ENCODE results near the gene MAPK10. TPM values are rescaled to one million over a fixed set of nuclear protein-coding genes. Genes with fewer than 3 reads are reported as not detected.
"Not testable (repeated sequence)": the region's sequence is repeated elsewhere in the genome, so short reads cannot be mapped to it uniquely, and the experiment has no call there.

Gene MAPK10
- polyA plus RNA-seq, 1 donor (not counting 4 experiments of a cell fraction or from before 2014, with no cell fraction given) = 8.2 TPM

DNA sequence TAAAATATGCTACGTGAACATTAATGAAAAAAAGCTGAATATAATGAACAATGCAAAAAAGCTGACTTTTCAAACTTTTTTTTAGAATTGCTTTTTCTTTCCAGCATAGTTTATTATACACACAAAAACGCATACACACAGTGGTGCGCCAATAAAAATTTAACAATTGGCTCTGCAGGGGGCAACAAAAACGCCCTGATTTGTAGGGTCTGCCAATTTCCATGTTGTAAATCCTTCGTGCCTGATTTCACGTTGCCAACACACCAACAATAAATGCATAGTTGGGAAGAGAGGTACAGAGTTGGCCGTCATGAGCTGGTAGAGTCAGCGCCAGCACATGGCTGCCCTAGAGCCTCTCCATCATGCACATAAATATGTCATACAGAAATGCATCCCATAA lies 333.1 kb downstream of the MAPK10 start:
- Histone ChIP-seq H2AFZ (ENCODE audit: control insufficient read depth, low read length) (no peak overlapping the region), H3K36me3 (ENCODE audit: control insufficient read depth in 2 of 2, extremely low read depth in 1 of 2, insufficient read depth in 2 of 2, low read length in 2 of 2) (no peaks in the 10 kb centered on the region), H3K9ac (ENCODE audit: control insufficient read depth, extremely low read depth, insufficient read depth, low read length) (no peak overlapping the region), H3K9me1 (ENCODE audit: control insufficient read depth, extremely low read depth, insufficient read depth, low read length) (no peaks in the 10 kb centered on the region), H3K27ac (ENCODE audit: control insufficient read depth, insufficient read depth, low read length) (no peak overlapping the region), H4K20me1 (ENCODE audit: control insufficient read depth, extremely low read depth, insufficient read depth, low read length) (no peaks in the 10 kb centered on the region), H3K27me3 (ENCODE audit: control insufficient read depth, extremely low read depth, insufficient read depth, low read length) (no peaks in the 10 kb centered on the region), H3K79me2 (ENCODE audit: control insufficient read depth, insufficient read depth, low read length) (no peaks in the 10 kb centered on the region), H3K4me2 (ENCODE audit: control insufficient read depth, extremely low read depth, insufficient read depth, low read depth, low read length) (no peak overlapping the region), H3K4me1 (ENCODE audit: control insufficient read depth, extremely low read depth, insufficient read depth, low read length) (no peaks in the 10 kb centered on the region), H3K4me3 (ENCODE audit: control insufficient read depth in 2 of 3, extremely low read depth in 1 of 3, insufficient read depth in 2 of 3, low read depth in 1 of 3, low read length in 3 of 3) (no peak overlapping the region), H3K9me3 (ENCODE audit: control insufficient read depth, low read depth, low read length) (no peaks in the 10 kb centered on the region)
- DNase-seq (ENCODE audit: low read depth, low spot score) (no peak), FAIRE-seq (no peak)
- TF ChIP-seq, protein P1, sequence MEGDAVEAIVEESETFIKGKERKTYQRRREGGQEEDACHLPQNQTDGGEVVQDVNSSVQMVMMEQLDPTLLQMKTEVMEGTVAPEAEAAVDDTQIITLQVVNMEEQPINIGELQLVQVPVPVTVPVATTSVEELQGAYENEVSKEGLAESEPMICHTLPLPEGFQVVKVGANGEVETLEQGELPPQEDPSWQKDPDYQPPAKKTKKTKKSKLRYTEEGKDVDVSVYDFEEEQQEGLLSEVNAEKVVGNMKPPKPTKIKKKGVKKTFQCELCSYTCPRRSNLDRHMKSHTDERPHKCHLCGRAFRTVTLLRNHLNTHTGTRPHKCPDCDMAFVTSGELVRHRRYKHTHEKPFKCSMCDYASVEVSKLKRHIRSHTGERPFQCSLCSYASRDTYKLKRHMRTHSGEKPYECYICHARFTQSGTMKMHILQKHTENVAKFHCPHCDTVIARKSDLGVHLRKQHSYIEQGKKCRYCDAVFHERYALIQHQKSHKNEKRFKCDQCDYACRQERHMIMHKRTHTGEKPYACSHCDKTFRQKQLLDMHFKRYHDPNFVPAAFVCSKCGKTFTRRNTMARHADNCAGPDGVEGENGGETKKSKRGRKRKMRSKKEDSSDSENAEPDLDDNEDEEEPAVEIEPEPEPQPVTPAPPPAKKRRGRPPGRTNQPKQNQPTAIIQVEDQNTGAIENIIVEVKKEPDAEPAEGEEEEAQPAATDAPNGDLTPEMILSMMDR (optimal IDR thresholded peaks at IDR 0.05 in 1 of 3, IDR thresholded peaks at IDR 0.05 in 1 of 3, conservative IDR thresholded peaks at IDR 0.05 in 1 of 3; ENCODE audit: extremely low read depth in 1 of 3, insufficient read depth in 2 of 3, low read length in 3 of 3) = no peak
- no peak for TF ChIP-seq EZH2 (IDR thresholded peaks at IDR 0.05; ENCODE audit: low read length)
- dilution Hi-C loops (cut with MboI; ENCODE audit: extremely low pct_ligation_motif_present, low sequenced_read_pairs) = no loop called here

DNA sequence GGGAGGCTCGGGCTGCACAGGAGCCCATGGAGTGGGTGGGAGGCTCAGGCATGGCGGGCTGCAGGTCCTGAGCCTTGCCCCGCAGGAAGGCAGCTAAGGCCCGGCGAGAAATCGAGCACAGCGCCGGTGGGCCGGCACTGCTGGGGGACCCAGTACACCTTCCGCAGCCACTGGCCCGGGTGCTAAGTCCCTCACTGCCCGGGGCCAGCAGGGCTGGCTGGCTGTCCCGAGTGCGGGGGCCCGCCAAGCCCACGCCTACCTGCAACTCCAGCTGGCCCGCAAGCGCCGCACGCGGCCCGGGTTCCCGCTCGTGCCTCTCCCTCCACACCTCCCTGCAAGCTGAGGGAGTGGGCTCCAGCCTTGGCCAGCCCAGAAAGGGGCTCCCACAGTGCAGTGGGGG lies 338.2 kb downstream of the MAPK10 start:
- H3K9me1 ChIP-seq (ENCODE audit: control insufficient read depth, extremely low read depth, insufficient read depth, low read length); FAIRE-seq; H3K79me2 ChIP-seq (ENCODE audit: control insufficient read depth, insufficient read depth, low read length); H3K4me1 ChIP-seq (ENCODE audit: control insufficient read depth, extremely low read depth, insufficient read depth, low read length); H3K9ac ChIP-seq (ENCODE audit: control insufficient read depth, extremely low read depth, insufficient read depth, low read length); H3K4me3 ChIP-seq (ENCODE audit: control insufficient read depth in 2 of 3, extremely low read depth in 1 of 3, insufficient read depth in 2 of 3, low read depth in 1 of 3, low read length in 3 of 3); H3K27ac ChIP-seq (ENCODE audit: control insufficient read depth, insufficient read depth, low read length); H3K4me2 ChIP-seq (ENCODE audit: control insufficient read depth, extremely low read depth, insufficient read depth, low read depth, low read length); H4K20me1 ChIP-seq (ENCODE audit: control insufficient read depth, extremely low read depth, insufficient read depth, low read length); dilution Hi-C loops (cut with MboI; ENCODE audit: extremely low pct_ligation_motif_present, low sequenced_read_pairs); H3K36me3 ChIP-seq (ENCODE audit: control insufficient read depth in 2 of 2, extremely low read depth in 1 of 2, insufficient read depth in 2 of 2, low read length in 2 of 2); H2AFZ ChIP-seq (ENCODE audit: control insufficient read depth, low read length); H3K9me3 ChIP-seq (ENCODE audit: control insufficient read depth, low read depth, low read length); DNase-seq (ENCODE audit: low read depth, low spot score); H3K27me3 ChIP-seq (ENCODE audit: control insufficient read depth, extremely low read depth, insufficient read depth, low read length): not testable (repeated sequence)

DNA sequence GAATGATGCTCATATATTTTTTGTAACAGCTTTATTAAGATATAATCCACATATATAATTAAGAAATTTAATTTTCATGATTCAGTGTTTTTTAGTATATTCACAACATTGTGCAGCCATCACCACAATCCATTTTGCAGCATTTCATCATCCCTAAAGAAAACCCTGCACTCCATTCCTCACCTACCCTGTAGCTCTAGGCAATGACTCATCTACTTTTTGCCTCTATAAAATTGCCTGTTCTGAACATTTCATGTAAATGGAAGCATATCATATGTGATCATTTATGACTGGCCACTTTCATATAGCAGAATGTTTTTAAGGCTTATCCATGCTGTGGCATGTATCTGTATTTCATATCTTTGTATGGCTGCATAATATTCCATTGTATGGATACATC lies 339.9 kb downstream of the MAPK10 start:
- no peak for TF ChIP-seq EZH2 (IDR thresholded peaks at IDR 0.05; ENCODE audit: low read length)
- TF ChIP-seq, protein P1 (optimal IDR thresholded peaks at IDR 0.05 in 1 of 3, IDR thresholded peaks at IDR 0.05 in 1 of 3, conservative IDR thresholded peaks at IDR 0.05 in 1 of 3; ENCODE audit: extremely low read depth in 1 of 3, insufficient read depth in 2 of 3, low read length in 3 of 3) = no peak
- Histone ChIP-seq H3K4me3 (ENCODE audit: control insufficient read depth in 2 of 3, extremely low read depth in 1 of 3, insufficient read depth in 2 of 3, low read depth in 1 of 3, low read length in 3 of 3) (no peak overlapping the region), H4K20me1 (ENCODE audit: control insufficient read depth, extremely low read depth, insufficient read depth, low read length) (no peaks in the 10 kb centered on the region), H3K9me1 (ENCODE audit: control insufficient read depth, extremely low read depth, insufficient read depth, low read length) (no peaks in the 10 kb centered on the region), H3K79me2 (ENCODE audit: control insufficient read depth, insufficient read depth, low read length) (no peaks in the 10 kb centered on the region), H3K9me3 (ENCODE audit: control insufficient read depth, low read depth, low read length) (no peaks in the 10 kb centered on the region), H3K27ac (ENCODE audit: control insufficient read depth, insufficient read depth, low read length) (no peak overlapping the region), H3K4me2 (ENCODE audit: control insufficient read depth, extremely low read depth, insufficient read depth, low read depth, low read length) (no peak overlapping the region), H3K9ac (ENCODE audit: control insufficient read depth, extremely low read depth, insufficient read depth, low read length) (no peak overlapping the region), H3K4me1 (ENCODE audit: control insufficient read depth, extremely low read depth, insufficient read depth, low read length) (no peaks in the 10 kb centered on the region), H3K27me3 (ENCODE audit: control insufficient read depth, extremely low read depth, insufficient read depth, low read length) (no peaks in the 10 kb centered on the region), H2AFZ (ENCODE audit: control insufficient read depth, low read length) (no peak overlapping the region), H3K36me3 (ENCODE audit: control insufficient read depth in 2 of 2, extremely low read depth in 1 of 2, insufficient read depth in 2 of 2, low read length in 2 of 2) (no peaks in the 10 kb centered on the region)
- dilution Hi-C loops (cut with MboI; ENCODE audit: extremely low pct_ligation_motif_present, low sequenced_read_pairs) = no loop called here
- FAIRE-seq (no peak), DNase-seq (ENCODE audit: low read depth, low spot score) (no peak)

All from keratinocyte (primary cell).